HCT116 (cell line): Measurements from ENCODE around the gene CFAP46.

Experiments
- MAX ChIP-seq: IDR thresholded peaks from 2 replicates; pipeline ENCODE4 v1.6.1; 2012
- TF ChIP-seq, protein P1 (sequence below), 3 experiments: fragments of 200-600 bp in 1 of 3; sonication (generic) in 1 of 3; IDR thresholded peaks in 2 of 3; conservative IDR thresholded peaks in 1 of 3; 2 replicates each; pipeline ENCODE4 v1.5.1; 2012 to 2017; ENCODE audit warnings: low read depth in 2 of 3, low read length in 2 of 3, antibody characterized with exemption in 1 of 3, borderline replicate concordance in 1 of 3, control low read depth in 1 of 3, mild to moderate bottlenecking in 1 of 3, mixed read lengths in 1 of 3, mixed run types in 1 of 3, moderate library complexity in 1 of 3; ENCODE audit not compliant: insufficient read depth in 1 of 3

DNA sequence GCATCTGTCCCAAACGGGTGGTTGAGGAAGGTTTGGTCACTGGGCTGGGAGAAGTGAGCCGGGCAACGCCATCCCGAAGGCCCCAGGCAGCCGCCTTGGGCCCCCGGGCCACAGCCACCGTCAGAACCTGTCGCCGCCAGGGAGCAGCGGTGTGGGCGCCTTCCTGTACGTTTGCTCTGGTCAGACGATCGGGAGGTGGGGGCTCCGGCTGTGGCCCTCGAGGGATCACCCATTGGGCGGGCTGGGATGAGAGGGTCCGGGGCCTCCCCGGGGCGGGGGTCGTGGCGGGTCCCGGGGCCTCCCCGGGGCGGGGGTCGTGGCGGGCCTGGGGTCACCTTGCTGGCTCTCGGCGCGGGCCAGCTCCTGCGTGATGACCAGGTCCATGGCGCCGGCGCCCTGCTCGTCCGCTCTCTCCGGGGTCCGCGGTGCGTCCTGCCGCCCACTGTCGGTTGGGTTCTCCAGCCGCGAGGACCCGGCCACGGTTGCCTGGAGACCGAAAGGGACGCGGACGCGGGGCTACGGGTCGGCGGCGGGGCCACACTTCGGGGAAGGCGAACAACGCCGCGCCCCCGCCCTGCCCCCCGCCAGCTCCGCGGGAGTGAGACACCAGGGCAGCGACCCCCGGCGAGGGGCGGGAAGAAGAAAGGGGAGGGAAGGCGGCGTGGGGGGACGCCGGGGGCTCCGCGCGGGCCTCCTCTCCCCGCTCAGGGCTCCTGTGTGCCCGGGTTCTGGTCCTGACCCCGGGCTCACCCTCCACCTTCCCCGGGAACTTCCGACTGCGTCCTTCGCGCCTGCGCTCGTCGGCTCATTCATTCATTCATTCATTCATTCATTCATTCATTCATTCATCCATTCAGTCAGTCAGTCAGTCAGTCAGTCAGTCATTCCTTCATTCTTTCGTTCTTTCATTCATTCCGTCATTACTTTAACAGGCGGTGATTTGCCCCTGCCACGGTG lies at the start of gene CFAP46:
- TF ChIP-seq, protein P1, sequence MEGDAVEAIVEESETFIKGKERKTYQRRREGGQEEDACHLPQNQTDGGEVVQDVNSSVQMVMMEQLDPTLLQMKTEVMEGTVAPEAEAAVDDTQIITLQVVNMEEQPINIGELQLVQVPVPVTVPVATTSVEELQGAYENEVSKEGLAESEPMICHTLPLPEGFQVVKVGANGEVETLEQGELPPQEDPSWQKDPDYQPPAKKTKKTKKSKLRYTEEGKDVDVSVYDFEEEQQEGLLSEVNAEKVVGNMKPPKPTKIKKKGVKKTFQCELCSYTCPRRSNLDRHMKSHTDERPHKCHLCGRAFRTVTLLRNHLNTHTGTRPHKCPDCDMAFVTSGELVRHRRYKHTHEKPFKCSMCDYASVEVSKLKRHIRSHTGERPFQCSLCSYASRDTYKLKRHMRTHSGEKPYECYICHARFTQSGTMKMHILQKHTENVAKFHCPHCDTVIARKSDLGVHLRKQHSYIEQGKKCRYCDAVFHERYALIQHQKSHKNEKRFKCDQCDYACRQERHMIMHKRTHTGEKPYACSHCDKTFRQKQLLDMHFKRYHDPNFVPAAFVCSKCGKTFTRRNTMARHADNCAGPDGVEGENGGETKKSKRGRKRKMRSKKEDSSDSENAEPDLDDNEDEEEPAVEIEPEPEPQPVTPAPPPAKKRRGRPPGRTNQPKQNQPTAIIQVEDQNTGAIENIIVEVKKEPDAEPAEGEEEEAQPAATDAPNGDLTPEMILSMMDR (IDR thresholded peaks at IDR 0.05 in 2 of 3, conservative IDR thresholded peaks at IDR 0.05 in 1 of 3; ENCODE audit: borderline replicate concordance in 1 of 3, insufficient read depth in 1 of 3, low read depth in 2 of 3, low read length in 2 of 3) = no peak
- no peak for TF ChIP-seq MAX
